ENCODE results near the gene ISOC2. TPM values are rescaled to one million over a fixed set of nuclear protein-coding genes. Genes with fewer than 3 reads are reported as not detected.

The ISOC2 gene
- total RNA-seq, 4 donors from 2014 or later, result 71.1 to 142 (median 97.6) TPM

- DNase-seq, result no peak
- WGBS, 2 donors (ENCODE audit: low coverage in 1 of 2), result 21% methylated on average over 30 of the region's 39 CpGs; no CpG with 5 or more reads in 1 of the 2 donors
- intact Hi-C loops (cut with DNase I; ENCODE audit: low total_unique reads) (no loop called here), in situ Hi-C loops (cut with MboI; ENCODE audit: low pct_ligation_motif_present in 1 of 4, low pct_unique_long_range_greater_than_20kb in 1 of 4, low sequenced_read_pairs in 3 of 4) (no loop called here)
- H3K9me3 ChIP-seq, result no peaks in the 10 kb centered on the region
- no peak overlapping the region for H3K4me3 ChIP-seq
- no peaks in the 10 kb centered on the region for H3K36me3 ChIP-seq
- H3K4me1 ChIP-seq, result peaks cover 0 to 24% (median 3%) of the 10 kb centered on the region in 4 donors
- no peak for TF ChIP-seq POLR2AphosphoS5 (IDR thresholded peaks at IDR 0.05)
- TF ChIP-seq CTCF (IDR thresholded peaks at IDR 0.05), result no peak
- no peak for TF ChIP-seq POLR2A (IDR thresholded peaks at IDR 0.05)
- no peak for TF ChIP-seq EP300 (IDR thresholded peaks at IDR 0.05; ENCODE audit: low read depth)
- no peak overlapping the region for H3K27ac ChIP-seq
- peaks cover 98% of the 10 kb centered on the region for H3K27me3 ChIP-seq
Measured at GRCh38 chr19:55440411-55441105, 20.9 kb downstream of the ISOC2 start.

GRCh38 chr19:55439052-55439451 is 22.4 kb downstream of the ISOC2 start:
- Histone ChIP-seq H3K27ac (no peak overlapping the region), H3K9me3 (no peaks in the 10 kb centered on the region), H3K36me3 (no peaks in the 10 kb centered on the region), H3K4me1 (peaks cover 0 to 24% (median 3%) of the 10 kb centered on the region in 4 donors), H3K4me3 (no peak overlapping the region), H3K27me3 (peaks cover 82% of the 10 kb centered on the region)
- in situ Hi-C loops (cut with MboI; ENCODE audit: low pct_ligation_motif_present in 1 of 4, low pct_unique_long_range_greater_than_20kb in 1 of 4, low sequenced_read_pairs in 3 of 4) (no loop called here), intact Hi-C loops (cut with DNase I; ENCODE audit: low total_unique reads) (no loop called here)
- DNase-seq, result no peak
- 80 to 83% methylated on average over 2 to 5 of the region's 5 CpGs for WGBS, 2 donors (ENCODE audit: low coverage in 1 of 2)
- TF ChIP-seq CTCF (IDR thresholded peaks at IDR 0.05) (no peak), POLR2A (IDR thresholded peaks at IDR 0.05) (no peak), EP300 (IDR thresholded peaks at IDR 0.05; ENCODE audit: low read depth) (no peak), POLR2AphosphoS5 (IDR thresholded peaks at IDR 0.05) (no peak)

- intact Hi-C loops (cut with DNase I; ENCODE audit: low total_unique reads), result no loop called here
- 0 to 7% methylated on average over 6 to 17 of the region's 17 CpGs for WGBS, 2 donors (ENCODE audit: low coverage in 1 of 2)
- Histone ChIP-seq H3K4me1 (peaks cover 0 to 20% (median 3%) of the 10 kb centered on the region in 4 donors), H3K4me3 (no peak overlapping the region), H3K9me3 (no peaks in the 10 kb centered on the region), H3K36me3 (no peaks in the 10 kb centered on the region), H3K27ac (no peak overlapping the region), H3K27me3 (peaks cover 83% of the 10 kb centered on the region)
- no peak for DNase-seq
- TF ChIP-seq CTCF (IDR thresholded peaks at IDR 0.05), result no peak
- TF ChIP-seq POLR2AphosphoS5 (IDR thresholded peaks at IDR 0.05), result no peak
- TF ChIP-seq POLR2A (IDR thresholded peaks at IDR 0.05), result no peak
- TF ChIP-seq EP300 (IDR thresholded peaks at IDR 0.05; ENCODE audit: low read depth), result no peak
- in situ Hi-C loops (cut with MboI; ENCODE audit: low pct_ligation_motif_present in 1 of 4, low pct_unique_long_range_greater_than_20kb in 1 of 4, low sequenced_read_pairs in 3 of 4), result no loop called here
Measured at GRCh38 chr19:55437410-55437809, 24.0 kb downstream of the ISOC2 start.

GRCh38 chr19:55436847-55437246 is 24.6 kb downstream of the ISOC2 start:
- no peak overlapping the region for H3K27ac ChIP-seq
- peaks cover 83% of the 10 kb centered on the region for H3K27me3 ChIP-seq
- no peak for DNase-seq
- H3K9me3 ChIP-seq, result no peaks in the 10 kb centered on the region
- peaks cover 0 to 15% (median under 1%) of the 10 kb centered on the region in 4 donors for H3K4me1 ChIP-seq
- H3K4me3 ChIP-seq, result no peak overlapping the region
- H3K36me3 ChIP-seq, result no peaks in the 10 kb centered on the region
- in situ Hi-C loops (cut with MboI; ENCODE audit: low pct_ligation_motif_present in 1 of 4, low pct_unique_long_range_greater_than_20kb in 1 of 4, low sequenced_read_pairs in 3 of 4), result no loop called here
- WGBS, 2 donors (ENCODE audit: low coverage in 1 of 2), result 49% methylated on average over 8 of the region's 8 CpGs; no CpG with 5 or more reads in 1 of the 2 donors
- TF ChIP-seq POLR2A (IDR thresholded peaks at IDR 0.05) (no peak), CTCF (IDR thresholded peaks at IDR 0.05) (no peak), EP300 (IDR thresholded peaks at IDR 0.05; ENCODE audit: low read depth) (no peak), POLR2AphosphoS5 (IDR thresholded peaks at IDR 0.05) (no peak)
- intact Hi-C loops (cut with DNase I; ENCODE audit: low total_unique reads), result no loop called here

Measured in transverse colon (tissue), 4 donors.